KG1 (cell line): ENCODE measurements around the gene RFXAP.

Experiments
- DNase-seq: peaks from one replicate; lab custom pipeline; 2025; lab: John Stamatoyannopoulos, UW

The RFXAP gene

DNA sequence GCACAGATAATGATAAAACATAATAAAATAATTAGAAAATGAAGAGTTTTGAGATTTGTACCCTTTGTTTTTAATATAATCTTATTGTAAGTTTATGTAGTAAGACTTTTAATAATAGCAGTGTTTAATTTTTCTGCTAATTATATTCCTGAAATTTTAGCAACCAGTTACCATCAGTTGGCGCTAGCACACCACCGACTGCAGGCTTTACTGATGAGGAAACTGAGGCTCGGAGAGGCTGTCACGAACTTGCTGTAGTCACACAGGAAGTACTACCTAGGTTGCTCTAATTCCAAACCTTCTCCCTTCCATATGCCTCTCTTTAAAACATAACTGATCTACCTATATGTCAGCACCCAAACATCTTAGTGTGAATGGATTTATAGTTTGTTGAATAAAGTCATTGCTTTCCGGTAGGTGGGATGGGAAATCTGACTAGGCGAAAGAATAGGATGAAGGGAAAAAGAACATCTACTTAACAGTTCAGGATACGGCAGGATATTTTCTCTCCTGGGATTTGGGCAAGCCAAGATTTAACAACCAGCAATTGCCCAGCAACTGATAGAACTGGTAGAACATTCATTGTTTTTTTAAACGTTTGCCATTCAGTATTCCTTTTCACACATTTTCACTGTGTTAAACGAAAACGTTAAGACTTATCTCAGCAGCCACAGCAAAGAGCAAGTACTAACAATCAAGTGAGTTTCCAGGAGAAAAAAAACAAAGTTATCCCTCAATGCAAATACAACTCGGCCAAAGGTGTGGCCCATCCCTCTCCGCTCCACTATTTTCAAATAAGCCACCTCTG lies 822 bp upstream of the RFXAP start:
- no peak for DNase-seq

DNA sequence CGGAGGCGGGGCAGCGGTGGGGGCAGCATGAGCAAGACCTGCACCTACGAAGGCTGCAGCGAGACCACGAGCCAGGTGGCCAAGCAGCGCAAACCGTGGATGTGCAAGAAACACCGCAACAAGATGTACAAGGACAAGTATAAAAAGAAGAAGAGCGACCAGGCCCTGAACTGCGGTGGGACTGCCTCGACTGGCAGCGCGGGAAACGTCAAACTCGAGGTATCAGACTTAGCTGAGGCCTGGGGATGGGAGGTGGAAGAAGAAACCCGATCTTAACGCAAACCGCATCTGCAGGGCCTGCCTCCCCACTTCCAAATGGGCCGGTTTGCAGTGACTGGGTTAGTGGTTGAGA lies 693 bp downstream of the RFXAP start:
- DNase-seq: no peak

DNA sequence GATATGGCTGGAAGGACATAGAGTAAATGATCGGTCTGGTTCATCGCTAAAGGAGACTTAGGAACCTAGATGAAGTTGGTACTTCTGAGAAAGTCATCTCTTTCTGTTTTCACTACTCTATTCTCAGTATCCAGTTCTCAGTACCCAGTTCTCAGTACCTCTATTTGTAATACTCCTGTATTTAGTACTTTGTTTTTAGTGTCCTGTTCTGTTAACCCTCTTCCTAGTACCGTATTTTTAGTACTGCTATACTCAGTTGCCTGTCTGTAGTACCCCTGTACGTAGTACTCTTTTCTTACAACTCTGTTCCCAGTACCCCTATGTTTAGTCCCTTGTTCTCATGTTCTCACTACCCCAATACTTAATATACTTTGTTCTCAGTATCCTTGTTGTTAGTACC lies 1.2 kb downstream of the RFXAP start:
- DNase-seq: peak; percentile 11

DNA sequence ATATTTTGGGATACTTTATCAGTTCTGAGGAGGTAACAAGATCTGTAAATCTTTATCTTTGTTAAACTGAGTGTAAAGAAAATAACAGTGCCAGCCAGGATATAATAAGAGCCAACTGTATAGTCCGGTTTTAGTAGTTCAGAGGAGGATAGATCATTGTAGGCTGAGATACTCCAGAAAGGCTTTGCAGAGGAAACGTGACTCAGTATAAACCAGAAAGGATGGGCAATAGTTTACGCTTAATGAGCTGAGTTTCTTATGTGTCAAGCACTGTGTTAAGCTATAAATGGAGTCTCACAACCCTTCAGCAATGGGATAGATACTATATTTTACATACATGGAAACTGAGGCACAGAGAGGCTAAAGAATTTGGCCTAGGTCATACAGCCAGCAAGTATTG lies 3.8 kb downstream of the RFXAP start:
- no peak for DNase-seq

DNA sequence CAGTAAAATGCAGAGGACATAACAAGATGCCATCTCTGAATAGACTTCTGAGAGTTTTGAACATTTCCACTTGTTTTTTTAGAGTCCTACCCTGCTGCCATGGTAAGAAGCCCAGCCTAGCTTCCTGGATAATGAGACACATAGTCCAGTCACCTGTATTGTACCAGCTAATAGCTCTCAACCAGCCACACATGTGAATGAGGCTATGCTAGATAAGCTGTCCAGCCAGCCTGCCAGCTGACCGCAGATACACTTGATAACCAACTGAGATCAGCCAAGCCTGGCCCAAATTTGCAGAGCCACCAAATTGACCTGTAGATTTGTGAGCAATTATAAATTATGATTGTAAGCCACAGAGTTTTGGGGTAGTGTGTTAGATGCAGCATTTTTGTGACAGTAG lies 10.7 kb downstream of the RFXAP start:
- DNase-seq: no peak

DNA sequence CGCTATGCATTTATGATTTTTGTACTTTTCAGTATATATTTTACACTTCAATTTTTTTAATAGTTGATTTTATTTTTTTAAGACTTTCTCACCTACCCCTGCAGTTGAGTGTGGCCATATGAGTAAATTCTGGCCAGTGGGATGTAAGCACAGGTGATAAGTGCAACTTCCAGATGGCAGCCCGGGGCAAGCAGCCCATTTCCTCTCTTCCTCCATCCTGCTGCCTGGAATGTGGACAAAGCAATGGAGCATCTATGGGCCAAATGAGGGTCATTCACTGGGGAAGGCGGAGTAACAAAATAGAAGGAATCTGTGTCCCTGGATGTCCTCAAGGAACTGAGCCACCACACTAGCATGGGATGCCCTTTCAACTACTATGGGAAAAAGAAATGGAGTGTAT lies 12.3 kb downstream of the RFXAP start:
- DNase-seq: no peak

DNA sequence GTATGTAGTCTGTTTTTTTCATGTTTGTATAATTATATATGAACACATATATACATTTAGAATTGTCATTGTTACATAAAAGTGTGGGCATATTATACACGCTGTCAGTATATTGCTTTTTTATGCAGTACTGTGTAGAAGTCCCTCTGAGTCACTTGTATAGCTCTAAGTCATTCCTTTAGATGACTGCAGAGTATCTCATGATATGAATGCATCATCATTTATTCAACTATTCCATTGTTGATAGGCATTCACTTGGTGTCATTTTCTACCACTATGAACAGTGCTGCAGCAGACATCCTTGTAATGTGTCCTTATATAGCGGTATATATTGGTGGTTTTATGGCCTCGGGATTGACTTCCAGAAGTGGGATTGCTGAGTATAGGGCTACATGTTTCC lies 15.3 kb downstream of the RFXAP start:
- no peak for DNase-seq

DNA sequence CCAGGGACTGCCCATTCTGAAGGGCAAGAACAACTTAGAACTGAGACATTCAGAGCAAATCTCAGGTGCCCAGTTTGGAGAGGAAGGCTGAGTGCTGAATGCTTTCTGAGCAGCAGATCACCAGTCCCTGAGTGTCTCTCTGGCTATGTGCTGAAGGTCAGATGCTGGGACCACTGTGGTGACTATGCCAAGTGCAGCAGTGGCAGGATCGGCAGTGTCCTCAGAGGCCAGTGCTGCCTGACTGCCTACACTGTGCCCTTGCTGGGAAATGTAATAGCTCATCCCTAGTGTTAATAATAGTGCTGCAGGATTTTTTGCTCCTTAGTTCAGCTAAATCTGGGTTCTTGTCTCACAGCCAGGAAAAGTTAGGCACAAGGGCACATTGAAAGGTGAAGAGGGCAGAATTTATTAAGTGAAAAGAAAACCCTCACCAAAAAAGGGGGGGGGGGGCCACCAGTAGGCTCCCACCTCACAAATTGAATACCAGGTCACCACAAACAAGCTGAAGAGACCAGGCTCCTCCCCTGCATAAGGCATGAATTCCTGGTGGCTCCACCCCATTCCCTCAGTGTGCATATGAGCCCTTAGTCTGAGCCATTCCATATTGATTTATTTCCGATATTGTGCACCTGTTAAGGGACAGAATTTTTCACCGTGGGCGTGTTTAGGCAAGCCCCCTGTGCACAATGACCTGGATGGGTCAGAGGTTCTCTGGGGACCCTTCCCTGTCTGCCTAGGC lies 18.5 kb downstream of the RFXAP start:
- DNase-seq: no peak

DNA sequence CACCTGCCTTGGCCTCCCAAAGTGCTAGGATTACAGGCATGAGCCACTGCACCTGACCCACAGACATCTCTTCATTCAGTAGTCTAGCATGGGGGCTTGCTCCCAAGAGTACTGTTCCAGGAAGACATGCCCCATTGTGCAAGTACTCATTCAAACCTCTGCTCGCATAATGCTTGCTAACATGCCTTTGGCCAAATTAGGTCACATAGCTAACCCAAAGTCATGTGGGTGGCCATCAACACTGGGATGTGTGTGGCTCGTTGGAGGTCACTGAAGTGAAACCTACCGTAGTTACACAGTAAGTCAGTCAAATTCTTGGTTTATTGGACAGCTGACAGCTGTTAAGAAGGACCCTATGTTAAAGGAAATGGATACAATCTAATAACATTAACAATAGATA lies 20.3 kb downstream of the RFXAP start:
- no peak for DNase-seq

DNA sequence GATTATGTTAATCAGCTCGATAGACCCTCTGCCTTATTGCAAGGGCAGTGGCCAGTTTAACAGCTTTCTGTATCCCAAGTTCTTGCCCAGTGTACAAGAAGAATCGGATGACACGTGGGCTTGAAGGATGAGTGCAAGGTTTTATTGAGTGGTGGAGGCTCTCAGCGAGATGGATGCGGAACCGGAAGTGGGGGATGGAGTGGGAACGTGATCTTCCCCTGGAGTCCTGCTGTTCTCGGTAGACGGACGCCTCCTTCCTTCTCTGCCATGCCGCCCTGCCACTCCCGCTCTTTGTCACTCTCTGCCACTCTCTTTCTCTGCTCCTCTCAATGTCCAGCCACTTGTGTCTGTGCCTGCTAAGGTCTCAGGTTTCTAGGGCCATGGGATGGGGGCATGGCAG lies 21.0 kb downstream of the RFXAP start:
- DNase-seq: no peak

DNA sequence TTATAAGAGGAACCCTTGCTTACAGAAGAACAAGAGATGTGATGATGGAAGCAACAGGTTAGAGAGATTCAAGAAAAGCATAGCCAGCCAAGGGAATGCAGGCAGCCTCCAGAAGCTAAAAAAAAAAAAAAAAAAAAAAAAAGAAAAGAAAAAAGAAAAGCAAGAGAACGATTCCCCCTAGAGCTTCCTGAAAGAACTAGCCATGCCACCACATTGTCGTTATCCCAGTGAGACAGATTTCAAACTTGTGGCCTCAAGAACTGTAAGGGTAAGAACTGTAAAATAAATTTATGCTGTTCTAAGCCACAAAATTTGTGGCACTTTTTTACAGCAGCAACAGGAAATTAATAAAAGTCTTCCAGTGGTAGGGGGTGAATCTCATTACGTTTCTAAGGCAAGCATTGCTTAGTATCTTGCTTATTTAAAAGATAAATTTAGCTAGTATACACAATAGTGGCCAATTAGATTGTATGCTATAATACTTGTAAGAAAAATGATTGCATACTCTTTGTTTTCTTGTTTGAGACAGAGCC lies 21.8 kb downstream of the RFXAP start:
- no peak for DNase-seq

DNA sequence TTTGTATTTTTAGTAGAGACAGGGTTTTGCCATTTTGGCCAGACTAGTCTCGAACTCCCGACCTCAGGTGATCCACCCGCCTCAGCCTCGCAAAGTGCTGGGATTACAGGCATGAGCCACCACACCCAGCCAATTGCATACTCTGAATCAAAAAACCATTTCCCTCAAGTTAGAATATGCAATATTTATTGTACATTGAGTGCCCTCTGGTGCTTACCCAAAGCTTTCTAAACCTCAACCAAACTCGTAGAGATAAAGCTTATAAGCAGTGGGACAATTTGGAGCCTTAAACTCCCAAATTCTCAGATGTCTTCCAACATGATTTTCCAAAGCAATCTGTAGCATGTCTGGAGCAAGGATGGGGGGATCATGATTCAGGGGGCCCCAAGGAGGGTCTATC lies 22.4 kb downstream of the RFXAP start:
- DNase-seq: no peak

DNA sequence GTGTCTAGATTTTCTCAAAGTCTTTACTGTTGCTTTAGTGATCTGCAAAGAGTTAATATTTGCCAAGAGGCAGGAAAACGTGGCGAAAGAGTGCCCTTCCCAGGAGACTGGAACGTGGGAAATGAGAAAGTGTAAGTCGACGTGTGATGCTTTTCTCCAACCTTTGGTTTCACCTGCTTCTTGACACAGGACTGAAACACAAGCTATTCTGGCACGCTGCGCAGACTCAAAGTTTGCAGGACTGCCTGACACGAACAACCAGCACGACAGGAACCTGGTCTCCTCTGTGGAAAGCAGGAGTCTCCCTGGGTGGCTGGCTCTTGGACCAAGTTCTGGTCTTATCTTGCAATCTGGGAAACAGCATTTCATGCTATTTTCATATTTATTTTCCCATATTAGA lies 28.6 kb downstream of the RFXAP start:
- no peak for DNase-seq

DNA sequence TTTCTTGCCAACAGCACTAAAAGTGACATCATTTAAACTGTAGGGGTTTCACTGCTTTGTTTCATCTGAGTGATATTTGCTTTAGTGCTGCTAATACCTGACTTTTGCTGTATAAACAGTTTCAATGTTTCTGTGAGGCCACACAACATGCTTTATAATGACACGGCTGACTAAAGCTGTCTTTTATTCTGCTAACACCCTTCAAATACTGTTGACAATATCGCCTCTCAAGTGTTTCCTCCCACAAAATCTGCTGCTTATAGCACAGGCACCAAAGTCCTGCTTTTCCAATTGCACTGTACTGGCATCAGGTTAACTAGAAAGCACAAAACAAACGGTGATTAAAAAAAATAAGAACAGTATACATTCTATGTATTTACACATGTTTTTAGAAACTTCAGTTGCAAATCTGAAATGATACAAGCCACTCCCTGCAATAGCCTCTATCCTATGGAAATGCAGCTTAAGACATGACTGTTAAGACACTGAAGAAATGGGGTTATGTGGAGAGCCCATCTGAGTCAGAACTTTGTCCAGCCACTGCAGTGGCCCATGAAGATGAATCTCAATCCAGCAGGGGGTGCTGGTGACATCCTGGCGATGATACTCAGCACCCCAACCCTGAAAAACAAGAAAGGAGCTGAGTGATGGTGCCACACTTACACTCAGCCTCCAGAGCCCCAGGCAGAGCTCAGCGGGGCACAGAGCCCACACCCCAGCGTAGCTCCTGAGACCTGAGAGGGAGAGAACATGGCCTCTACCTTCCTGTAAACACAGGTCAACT lies 29.4 kb downstream of the RFXAP start:
- DNase-seq: no peak

DNA sequence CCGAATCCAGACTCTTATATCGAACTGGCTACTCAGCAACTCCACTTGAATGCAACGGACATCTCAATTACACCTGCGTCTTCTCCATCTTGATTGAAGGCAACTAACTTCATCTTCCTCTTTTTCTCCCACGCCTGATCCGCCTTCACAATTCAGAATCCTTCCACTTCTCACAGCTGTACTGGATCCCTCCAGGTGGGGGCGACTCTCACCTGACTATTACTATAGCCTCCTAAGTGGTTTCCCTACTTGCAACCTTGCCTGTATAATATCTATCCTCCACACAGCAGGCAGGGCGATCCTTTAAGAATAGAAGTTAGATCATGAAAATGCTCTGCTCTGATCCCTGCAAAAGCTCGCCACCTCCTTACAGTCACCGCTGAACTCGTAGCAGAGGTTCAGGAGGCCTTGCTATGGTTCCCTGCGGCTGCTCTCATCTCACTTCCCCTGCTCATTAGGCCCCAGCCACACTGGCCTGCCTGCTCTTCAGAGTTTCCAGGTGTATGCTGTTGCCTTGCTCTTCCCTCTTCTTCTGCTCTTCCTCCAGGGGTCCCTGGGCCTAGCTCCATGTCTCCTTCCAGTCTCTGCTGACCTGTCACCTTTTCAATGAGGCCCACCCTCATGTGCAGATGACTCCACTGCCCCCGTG lies 31.9 kb downstream of the RFXAP start:
- DNase-seq: no peak

DNA sequence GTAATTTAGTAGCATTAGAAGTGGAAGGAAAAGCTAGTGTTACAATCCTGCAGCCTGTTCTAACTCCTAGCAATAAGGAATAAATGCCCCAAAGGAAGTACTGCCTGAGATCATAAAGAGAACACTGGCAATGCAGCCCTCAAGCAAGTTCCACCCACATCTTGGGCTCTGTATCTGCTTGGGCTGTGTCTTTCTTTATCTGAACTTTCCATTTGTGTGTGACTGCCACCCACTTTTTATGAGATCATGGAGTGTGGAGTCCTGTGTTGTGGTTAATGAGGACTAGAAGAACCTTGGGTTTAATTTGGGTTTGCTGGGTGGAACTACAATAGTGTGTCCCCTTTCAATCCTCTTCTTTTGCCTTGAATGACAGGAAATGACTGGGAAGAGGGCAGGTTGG lies 38.2 kb downstream of the RFXAP start:
- no peak for DNase-seq

DNA sequence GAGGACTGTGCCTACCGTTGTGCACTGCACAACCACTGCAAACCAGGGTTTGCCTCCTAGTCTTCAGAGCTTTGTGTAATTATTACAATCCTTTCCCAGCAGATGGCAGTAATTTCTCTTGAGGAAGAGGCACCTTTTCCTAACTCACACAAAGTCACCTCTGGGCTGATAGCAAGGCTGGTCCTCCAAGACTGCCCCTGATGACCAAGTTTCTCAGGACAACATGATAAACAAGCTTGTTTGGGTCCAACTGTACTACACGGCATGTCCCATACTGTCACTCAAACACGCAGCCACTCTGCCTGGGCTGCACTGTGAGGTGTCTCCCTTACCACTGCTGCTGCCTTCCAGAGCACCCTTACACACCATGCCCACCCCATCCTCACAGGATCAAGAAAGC lies 39.3 kb downstream of the RFXAP start:
- peak; percentile 31 for DNase-seq

DNA sequence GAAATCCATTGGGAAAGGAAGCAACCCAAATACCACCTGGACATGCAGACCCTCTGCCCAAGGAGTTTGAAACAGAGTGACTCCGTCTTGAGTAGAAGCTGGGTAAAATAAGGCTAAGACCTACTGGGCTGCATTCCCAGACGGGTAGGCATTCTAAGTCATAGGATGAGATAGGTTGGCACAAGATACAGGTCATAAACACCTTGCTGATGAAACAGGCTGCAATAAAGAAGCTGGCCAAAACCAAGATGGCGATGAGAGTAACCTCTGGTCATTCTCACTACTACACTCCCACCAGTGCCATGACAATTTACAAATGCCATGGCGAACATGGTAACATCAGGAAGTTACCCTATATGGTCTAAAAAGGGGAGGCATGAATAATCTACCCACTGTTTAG lies 40.2 kb downstream of the RFXAP start:
- DNase-seq: no peak

DNA sequence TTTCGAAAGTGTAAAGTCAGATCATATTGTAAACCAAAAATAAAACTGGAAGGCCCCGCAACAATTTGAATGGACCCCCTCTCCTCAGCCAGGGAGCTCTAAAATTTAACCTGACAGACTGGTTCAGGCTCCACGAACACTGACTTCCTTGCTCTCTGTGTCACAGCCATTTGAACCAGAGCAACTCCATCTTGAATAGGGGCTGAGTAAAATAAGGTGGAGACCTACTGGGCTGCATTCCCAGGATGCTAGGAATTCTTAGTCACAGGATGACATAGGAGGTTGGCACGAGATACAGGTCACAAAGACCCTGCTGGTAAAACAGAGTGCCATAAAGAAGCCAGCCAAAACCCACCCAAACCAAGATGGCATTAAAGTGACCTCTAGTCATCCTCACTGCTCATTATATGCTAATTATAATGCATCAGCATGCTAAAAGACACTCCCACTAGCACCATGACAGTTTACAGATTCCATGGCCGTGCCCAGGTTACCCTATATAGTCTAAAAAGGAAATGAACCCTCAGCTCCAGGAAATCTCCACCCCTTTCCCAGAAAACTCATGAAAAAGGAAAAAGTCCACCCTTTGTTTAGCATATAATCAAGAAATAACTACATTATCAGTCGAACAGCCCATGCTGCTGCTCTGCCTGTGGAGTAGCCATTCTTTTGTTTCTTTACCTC lies 43.1 kb downstream of the RFXAP start:
- DNase-seq: no peak

DNA sequence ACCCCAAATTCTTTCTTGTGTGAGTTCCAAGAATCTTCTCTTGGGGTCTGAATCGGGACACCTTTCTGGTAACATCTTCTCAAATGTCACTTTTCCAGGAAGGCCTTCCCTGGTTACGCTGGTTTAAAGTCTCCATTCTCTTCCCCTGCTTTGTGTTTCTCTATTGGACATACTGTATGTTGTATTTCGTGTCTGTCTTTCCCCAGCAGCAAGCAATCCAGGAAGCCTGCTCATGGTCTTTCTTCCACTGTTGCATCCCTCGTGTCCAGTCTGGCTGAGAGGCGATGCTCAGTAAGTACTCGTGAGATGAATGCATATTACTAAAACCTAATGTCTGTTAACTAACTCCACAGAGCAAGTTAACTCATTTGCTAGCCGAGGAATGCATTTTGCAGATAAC lies 43.7 kb downstream of the RFXAP start:
- DNase-seq: no peak

DNA sequence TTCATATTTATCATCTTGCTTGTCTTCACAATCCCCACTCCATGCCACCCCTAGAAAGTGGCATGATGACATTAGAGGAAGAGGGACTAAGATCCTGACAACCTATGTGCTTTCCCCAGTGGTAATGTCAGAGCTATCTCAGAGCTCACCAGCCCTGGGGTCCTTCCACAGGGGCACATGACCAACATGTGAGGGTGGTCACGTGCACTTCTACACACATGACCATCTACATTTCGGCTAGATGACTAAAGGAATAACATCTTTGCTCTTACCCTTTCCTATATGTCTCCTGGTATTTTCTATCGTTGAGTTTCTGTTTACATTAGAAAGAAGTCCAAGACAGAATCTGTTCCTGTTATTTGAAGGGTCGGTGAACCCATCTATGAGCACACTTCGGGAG lies 46.2 kb downstream of the RFXAP start:
- no peak for DNase-seq

DNA sequence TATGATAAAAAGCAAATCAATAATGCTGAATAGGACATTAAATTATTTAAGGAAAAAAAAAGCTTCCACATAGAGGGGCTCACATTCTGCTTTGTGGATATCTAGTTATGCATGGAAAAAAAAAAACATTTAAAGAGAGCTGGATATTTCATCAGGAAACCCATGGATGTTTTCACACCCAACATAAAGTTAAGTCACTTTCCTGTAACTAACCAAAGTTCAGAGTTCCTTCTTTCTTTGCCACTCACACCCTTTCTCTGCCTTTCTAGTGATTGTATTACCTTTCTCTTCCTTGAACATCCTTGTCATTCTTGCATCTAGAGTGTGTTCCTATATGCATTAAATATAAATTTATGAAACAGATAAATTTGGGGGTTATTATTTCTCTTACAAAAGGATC lies 47.2 kb downstream of the RFXAP start:
- DNase-seq: no peak
